ENCODE data around the gene MAP2K4. TPM values are rescaled to one million over a fixed set of nuclear protein-coding genes. Genes with fewer than 3 reads are reported as not detected.

The MAP2K4 gene
- total and polyA plus RNA-seq, 2 of the 4 experiments (the other 2 are of a cell fraction) = 14.5 to 32.6 TPM

- ChIA-PET POLR2A (ENCODE audit: unreplicated experiment) (no interaction called here), CTCF (no interaction called here)
- intact Hi-C loops (cut with micrococcal nuclease) (no loop called here), in situ Hi-C loops (cut with MboI; ENCODE audit: low sequenced_read_pairs) (no loop called here), dilution Hi-C loops (cut with HindIII; ENCODE audit: low sequenced_read_pairs, unreplicated experiment) (no loop called here)
- no peak for TF ChIP-seq ELK1 (IDR thresholded peaks at IDR 0.05; ENCODE audit: borderline replicate concordance, low read depth, low read length)
- TF ChIP-seq, protein P1, sequence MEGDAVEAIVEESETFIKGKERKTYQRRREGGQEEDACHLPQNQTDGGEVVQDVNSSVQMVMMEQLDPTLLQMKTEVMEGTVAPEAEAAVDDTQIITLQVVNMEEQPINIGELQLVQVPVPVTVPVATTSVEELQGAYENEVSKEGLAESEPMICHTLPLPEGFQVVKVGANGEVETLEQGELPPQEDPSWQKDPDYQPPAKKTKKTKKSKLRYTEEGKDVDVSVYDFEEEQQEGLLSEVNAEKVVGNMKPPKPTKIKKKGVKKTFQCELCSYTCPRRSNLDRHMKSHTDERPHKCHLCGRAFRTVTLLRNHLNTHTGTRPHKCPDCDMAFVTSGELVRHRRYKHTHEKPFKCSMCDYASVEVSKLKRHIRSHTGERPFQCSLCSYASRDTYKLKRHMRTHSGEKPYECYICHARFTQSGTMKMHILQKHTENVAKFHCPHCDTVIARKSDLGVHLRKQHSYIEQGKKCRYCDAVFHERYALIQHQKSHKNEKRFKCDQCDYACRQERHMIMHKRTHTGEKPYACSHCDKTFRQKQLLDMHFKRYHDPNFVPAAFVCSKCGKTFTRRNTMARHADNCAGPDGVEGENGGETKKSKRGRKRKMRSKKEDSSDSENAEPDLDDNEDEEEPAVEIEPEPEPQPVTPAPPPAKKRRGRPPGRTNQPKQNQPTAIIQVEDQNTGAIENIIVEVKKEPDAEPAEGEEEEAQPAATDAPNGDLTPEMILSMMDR (conservative IDR thresholded peaks at IDR 0.05; ENCODE audit: low read depth, low read length) = no peak
- TF ChIP-seq NFE2L2 (IDR thresholded peaks at IDR 0.05; ENCODE audit: low read depth, low read length) = no peak
- no peak for TF ChIP-seq RFX5 (IDR thresholded peaks at IDR 0.05; ENCODE audit: low read depth, low read length)
- no peak for TF ChIP-seq BHLHE40 (IDR thresholded peaks at IDR 0.05; ENCODE audit: low read depth, low read length)
- no peak for TF ChIP-seq MXI1 (IDR thresholded peaks at IDR 0.05; ENCODE audit: borderline replicate concordance, low read depth, low read length)
- Histone ChIP-seq H3K56ac (ENCODE audit: extremely low read depth, insufficient read depth, low read length) (no peak overlapping the region), H3K9me1 (ENCODE audit: insufficient read depth, low read length) (peaks cover 3% of the 10 kb centered on the region; the same call in 1 of the 2 replicates), H3K4me2 (ENCODE audit: low read depth, low read length) (no peak overlapping the region), H3K23ac (ENCODE audit: low read depth, low read length) (no peak overlapping the region), H2AFZ (replicated peaks; ENCODE audit: low read length, poor library complexity) (no peak overlapping the region), H2AK9ac (replicated peaks; ENCODE audit: low read depth, low read length, poor library complexity) (no peak overlapping the region), H3K18ac (ENCODE audit: low read depth, low read length) (no peak overlapping the region), H4K91ac (ENCODE audit: insufficient read depth, low read depth, low read length) (no peak overlapping the region), H3K79me1 (ENCODE audit: low read depth in 1 of 2, low read length in 2 of 2) (peaks cover 27 to 60% of the 10 kb centered on the region in 2 experiments), H2BK15ac (ENCODE audit: low read depth, low read length) (no peak overlapping the region), H2BK120ac (ENCODE audit: low read depth, low read length) (no peak overlapping the region), H4K20me1 (ENCODE audit: insufficient read depth, low read length) (peaks cover 54% of the 10 kb centered on the region), H2BK5ac (ENCODE audit: low read depth, low read length, poor library complexity, severe bottlenecking) (no peak overlapping the region), H3K9me3 (ENCODE audit: control insufficient read depth, insufficient read depth, low read length) (no peaks in the 10 kb centered on the region), H2AK5ac (ENCODE audit: low read depth, low read length) (no peak overlapping the region), H3K36me3 (ENCODE audit: control insufficient read depth, insufficient read depth, low read length) (no peaks in the 10 kb centered on the region; the same call in 1 of the 2 replicates), H3K4me3 (ENCODE audit: insufficient read depth, low read depth, low read length) (no peak overlapping the region), H3K14ac (replicated peaks; ENCODE audit: low read depth, low read length) (no peak overlapping the region), H2BK20ac (ENCODE audit: low read depth, low read length) (no peak overlapping the region), H4K8ac (ENCODE audit: low read depth in 2 of 2, low read length in 2 of 2) (no peak overlapping the region), H3K27ac (ENCODE audit: insufficient read depth, low read length) (no peak overlapping the region), H4K5ac (ENCODE audit: low read depth, low read length) (no peak overlapping the region), H3K9ac (ENCODE audit: low read depth, low read length) (no peak overlapping the region), H3K4ac (ENCODE audit: low read depth, low read length) (no peak overlapping the region), H3K27me3 (ENCODE audit: control insufficient read depth, insufficient read depth, low read length) (no peaks in the 10 kb centered on the region), H3K4me1 (ENCODE audit: control insufficient read depth, insufficient read depth, low read length) (peaks cover 3% of the 10 kb centered on the region; the same call in 1 of the 2 replicates)
- DNase-seq = no peak
- no TSS peak for BruUV-seq (replicated peaks)
- WGBS, 2 experiments (ENCODE audit: extremely low coverage in 2 of 2, insufficient read length in 1 of 2) = 63% methylated on average over 1 of the region's 1 CpG; no CpG with 5 or more reads in 1 of the 2 experiments
- ATAC-seq (ENCODE audit: low read depth) = no peak
Observed at GRCh38 chr17:12050646-12051225, 30.1 kb downstream of the MAP2K4 start.

Data from IMR-90 (cell line).